ENCODE measurements around the gene FGF12.
A peak's percentile ranks its signal among the peaks of the same experiment; 100 is the strongest.

Gene FGF12

DNA sequence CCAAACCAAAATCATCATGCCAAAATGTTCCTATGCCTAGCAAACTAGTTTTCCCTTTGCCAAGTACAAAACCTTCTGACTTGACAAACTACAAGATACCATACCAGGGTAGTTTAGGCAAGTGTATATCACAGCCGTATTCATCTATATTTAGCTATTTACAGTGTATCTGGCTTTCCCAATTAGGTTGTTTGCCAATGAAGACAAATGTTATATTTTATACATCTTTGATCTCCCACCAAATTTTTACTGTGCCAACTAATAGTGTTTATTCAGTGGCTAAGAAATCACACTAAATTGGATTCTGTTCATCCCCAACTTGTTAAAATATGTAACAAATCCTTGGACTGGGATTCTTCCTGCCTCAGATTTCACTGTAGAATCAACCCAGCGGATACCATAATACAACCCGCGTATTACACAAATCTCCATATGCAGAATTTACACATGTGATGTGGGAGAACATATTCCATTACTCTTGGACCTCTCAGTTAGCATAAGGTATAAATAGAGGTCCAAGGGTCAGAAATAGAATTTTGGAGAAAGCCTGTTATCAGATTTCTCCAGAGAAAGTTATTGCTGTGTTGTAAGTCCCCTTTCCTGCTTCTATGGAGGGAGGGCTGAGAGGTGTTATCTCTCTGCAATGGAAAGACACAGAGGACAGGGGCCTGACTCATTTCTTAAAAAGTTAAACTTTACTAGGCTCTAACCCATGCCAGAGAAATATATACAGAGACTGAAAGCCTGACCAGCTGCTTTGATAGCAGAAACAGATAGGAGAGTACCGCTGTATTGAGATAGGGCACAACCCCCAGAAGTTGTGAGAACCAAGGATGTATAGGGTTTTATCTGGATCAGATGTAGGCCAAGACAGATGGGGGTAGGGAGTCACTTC is 467.0 kb downstream of the FGF12 start:
- DNase-seq (ENCODE audit: low spot score), result no peak

DNA sequence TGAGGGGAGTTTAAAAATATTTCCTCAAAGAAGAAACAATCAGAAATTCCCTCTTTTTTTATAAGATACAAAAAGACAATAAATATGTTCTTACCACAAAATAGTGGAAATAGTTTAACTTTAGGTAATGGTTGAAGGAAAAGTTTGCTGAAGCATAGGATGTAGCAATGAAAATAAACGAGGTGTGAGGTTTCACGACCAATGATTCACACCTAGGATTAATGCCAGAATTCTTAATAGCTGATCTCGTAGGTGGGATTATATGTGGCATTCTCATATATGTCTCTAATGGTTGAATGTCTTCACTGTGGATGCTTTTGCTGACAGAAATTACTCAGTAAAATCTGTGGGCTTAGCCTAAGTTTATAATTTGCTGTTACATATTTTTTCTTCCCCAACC is 467.7 kb downstream of the FGF12 start:
- no peak for DNase-seq (ENCODE audit: low spot score)

DNA sequence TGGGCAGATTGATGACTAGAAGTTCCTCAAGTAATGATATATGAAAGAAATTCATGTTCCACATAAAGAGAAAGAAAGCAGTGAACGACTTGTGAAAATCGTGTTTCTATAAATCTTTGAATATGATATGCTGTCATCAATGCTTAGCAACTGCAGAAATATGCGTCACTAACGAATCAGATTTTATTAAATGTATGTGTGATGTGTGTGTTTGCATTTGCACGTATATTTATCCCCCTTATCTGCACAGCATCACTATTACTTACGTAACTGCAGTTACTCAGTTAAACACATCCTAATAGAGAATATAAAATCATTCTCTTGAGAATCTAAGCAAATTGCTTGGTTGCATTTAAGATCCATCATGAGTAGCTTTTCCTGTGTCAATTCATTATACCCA is 468.6 kb downstream of the FGF12 start:
- no peak for DNase-seq (ENCODE audit: low spot score)

DNA sequence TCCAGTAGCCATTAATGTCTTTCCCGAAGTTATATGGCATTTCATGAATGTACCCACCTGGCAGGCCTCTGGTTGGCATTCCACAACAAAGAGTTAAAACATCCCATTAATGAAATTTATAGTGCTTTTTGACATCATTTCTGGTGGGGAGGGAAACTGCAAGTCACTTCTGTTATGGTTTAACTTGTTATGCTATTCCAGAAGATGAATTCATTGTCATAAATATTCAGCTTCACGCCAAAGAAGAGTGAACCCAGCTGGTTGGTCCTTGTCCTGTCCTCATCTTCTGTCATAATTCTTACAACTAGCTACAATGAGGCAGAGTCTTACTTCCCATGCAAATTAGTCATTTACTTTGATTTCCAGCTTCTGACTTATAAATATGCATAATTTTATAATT is 471.5 kb downstream of the FGF12 start:
- DNase-seq (ENCODE audit: low spot score), result no peak

DNA sequence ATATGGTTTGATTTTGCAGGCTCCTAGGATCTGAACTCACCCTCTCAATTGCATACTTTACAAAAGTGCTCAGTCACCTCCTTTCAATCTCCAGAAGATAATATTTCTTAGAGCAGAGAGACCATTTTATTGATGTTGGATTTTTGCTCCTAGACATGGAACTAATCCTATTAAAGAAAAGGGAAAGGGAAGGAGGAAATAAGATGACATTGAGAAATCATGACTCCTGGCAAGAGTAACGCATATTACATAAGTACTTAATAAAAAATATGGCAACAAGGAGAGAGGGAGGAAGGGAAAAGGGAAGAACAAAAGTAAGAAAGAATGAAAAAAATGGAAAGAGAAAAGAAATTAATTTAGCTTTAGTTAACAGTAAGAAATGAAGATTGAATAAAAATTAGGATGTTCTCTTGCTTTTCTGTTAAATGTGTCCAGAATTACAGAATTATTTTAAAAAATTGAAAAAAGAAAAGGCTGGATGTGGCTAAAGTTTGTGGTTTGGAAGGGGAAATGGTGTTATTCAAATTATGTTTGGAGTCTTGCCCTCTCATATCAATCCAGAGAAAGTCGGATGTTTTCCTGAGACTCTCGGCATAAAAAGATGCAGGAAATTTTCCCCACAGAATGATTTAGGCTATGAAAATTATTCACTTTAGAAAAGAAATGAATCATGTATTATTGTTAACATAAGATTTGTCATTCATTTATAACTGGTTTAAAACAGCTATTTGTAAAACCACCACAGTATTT is 474.0 kb downstream of the FGF12 start:
- no peak for DNase-seq (ENCODE audit: low spot score)

DNA sequence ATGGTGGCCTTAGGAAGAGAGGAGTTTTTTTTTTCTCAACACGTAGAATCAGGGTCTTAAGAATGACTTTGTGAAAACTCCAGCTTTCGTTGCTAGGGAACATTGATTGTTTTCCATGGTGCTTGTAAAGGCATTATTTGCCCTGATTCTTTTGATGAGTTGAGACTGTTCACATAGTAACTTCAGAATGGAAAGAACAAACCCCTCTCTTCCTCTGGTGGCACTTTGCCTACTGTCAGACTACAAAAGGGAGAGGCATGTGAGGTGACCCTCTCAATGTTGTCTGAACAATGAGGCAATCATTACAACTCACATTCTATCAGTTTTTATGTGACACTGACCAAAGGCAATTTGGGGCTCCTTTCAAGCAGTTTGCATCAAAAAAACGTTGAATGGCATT is 477.8 kb downstream of the FGF12 start:
- no peak for DNase-seq (ENCODE audit: low spot score)

DNA sequence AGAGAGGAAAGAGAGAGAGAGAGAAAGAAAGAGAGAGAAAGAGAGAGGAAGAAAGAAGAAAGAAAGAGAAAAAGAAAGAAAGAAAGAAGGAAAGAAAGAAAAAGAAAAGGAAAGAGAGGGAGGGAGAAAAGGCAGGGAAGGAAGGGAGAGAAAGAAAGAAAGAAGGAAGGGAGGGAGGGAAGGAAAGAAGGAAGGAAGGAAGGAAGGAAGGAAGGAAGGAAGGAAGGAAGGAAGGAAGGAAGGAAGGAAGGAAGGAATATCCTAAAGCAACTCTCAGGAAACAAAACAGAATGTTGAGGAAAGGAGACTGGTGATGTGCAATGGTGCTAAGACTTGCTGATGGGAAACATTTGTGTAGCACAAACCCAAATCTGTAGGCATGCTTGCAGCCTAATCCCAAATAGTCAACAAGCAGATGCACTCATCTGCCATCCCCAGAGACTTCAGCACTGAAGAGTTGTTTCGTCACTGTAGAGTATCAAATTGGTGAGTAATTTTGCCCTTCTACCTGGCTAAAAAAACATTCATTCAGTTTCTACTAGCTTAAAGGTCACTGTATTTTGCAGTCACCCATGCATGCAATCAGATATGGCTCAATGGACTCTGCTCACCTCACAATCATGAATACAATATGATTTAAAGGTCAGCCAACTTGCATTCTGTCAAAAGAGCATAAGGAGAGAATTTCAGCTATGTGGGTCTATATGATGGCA is 480.3 kb downstream of the FGF12 start:
- DNase-seq (ENCODE audit: low spot score), result no peak

DNA sequence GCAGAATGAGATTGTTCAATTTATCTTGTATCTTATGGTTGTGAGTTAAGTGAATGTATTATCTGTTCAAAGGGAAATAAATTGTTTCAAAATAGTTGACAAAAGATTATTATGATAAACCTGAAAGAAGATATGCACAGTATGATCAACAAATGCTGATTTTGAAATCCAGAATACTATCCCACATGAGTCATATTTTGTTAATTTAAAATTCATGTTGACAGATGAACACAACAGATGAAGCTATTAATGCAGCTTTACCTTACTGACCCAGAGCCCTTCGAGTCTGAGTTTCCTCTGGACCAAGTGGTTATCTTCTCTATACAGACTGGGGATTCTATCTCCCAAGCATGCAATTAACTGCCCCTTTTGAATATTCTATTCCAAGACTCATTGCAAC is 482.8 kb downstream of the FGF12 start:
- no peak for DNase-seq (ENCODE audit: low spot score)

DNA sequence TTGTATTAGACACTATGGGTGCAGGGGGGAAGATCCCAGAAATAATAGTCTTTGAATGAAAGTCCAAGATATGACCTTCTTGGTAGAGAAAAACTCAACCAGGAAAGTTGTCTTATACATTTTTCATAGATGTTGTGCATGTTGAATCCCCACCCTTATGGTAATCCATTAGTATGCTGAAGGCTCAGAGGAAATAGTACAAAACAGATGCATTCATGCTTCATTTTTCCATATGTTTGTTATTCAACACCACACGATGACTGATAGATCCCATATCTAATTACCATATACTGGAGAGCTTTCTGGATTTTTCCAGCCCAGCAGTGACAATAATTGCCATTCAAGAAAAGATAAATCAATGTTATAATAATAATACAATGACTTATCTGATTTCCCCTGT is 487.4 kb downstream of the FGF12 start:
- DNase-seq (ENCODE audit: low spot score), result no peak

DNA sequence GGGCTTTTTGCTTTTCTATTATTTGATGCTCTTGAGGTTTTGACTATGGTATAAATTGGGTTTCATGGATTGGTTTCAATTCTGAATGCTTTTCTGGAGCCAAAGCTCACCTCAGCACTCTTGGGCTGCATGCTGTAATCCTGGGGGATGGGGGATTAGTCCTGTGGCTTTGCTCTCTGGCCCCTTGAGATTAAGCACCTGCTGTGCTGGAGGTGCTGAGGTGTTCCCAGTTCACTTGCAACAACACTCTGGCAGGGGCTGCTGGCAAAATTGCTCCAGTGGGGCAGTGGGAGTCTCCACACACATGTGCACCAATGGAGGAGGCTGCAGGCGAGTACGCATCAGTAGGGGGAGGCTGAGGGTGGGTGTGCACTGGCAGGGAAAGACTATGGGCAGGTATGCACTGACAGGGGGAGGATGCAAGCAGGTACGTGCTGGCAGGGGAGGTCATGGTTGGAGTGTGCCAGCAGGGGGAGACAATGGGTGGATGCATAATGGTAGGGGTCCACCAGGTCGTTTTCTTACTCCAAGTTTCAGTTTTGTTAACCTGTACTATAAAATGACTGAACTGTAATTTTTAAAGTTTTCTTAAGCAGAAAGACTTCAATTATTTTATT is 489.2 kb downstream of the FGF12 start:
- peak; percentile 2 for DNase-seq (ENCODE audit: low spot score)

DNA sequence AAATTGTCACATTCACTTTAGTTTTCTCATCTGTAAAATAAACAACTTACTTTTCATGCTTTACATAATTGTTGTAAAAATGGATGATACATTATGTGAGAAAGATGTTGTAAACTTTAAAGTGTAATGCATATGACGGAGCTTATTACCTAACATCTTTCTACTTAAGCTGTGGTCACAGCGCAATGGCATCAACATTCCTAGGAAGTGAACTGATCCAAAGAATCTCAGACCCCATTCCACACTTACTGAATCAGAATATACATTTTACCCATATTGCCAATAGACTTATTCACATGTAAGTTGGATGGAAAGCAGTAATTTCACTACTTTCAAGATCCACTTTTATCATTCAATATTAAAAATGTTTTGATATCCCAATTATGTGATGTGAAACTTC is 497.5 kb downstream of the FGF12 start:
- DNase-seq (ENCODE audit: low spot score), result no peak

DNA sequence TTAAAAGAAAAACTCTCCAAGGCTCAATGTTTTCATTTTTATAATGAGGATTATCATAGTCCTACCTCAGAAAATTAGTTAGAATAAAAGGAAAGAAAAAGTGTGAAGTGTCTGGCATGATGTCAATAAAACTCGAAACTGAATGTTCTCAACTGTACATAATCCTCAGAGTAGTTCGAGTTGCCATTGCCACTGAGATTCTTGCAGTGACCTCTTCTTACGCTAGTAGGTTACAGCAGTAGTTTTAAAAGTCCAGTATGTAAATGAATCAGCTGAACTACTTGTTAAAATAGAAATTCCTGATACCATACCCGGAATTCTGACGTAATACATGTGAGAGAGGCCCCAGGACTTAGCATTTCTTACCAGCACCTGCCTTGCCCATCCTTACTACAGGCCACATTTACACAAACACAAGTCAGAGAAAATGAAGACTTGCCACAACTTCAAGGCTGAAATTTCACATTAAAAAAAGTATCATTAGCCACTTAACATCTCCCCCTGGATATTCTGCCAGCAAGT is 502.6 kb downstream of the FGF12 start:
- DNase-seq (ENCODE audit: low spot score), result no peak

DNA sequence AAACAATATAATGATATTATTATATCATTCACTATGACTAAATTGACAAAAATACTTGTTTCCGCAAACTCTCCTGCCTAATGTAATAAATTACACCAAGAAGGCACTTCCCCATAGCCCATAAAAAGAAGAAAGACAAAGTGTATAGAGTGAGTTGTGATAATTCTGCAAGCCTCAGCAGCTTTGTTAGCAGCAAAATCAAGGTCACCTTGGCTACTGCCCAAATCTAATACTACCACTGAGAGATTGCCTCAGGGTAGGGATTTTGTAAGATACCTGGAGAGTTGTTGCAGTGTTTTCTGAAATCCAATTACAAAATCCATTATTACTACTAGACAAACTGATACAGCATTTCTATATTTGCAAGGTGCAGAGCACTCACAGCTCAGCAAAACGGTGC is 503.5 kb downstream of the FGF12 start:
- DNase-seq (ENCODE audit: low spot score), result no peak

DNA sequence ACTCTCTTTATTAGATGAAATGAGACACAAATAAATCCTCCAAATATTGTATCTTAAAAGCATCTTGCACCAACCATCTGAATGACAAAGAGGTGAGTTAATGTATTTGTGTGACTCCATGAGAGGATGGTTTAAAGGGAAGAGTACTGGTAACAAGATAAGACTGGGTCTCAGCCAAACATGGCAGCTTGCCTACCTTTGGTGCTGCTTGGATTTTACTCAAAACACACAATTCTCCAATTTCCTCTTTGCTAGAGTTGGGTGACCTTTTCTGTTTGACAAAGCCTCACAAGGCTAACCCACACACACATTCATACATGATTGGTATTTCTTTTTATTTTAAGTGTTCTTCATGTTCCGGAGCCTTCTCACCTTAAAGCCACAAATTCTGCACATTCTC is 506.4 kb downstream of the FGF12 start:
- no peak for DNase-seq (ENCODE audit: low spot score)

DNA sequence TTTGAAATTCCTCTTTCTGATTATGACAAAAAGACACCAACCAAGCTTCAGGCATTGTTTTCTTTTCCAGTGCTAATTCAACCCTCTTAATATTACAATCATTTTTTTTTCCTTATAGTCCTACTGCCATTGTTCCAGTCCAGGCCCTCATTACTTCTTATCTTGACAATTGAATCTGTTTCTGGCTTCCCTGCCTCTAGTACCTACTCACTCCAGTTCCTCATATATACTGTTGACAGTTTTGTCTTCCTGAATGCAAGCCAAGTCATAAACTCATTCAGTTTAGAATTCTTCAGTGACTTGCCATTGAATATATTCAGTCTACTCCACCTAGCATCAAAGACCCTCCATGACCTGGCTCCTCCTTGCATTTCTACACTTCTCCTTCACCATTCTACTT is 507.4 kb downstream of the FGF12 start:
- no peak for DNase-seq (ENCODE audit: low spot score)

DNA sequence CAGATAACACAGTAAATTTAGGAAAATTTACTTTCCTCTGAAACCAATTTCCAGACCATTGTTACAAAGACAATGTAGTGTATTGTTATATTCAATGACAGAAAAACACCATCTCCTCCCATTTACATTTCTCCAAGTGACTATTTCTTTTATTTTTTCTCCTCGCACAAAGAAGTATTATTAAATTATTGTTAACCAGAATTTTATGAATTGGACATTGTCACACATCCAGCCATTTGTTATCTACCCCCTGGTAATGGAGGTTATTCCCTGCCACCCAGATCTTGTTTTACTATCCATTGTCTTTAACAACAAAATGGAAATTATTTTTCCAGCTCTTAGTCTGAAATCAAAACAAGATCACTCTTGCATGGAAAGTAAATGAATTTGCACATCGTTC is 511.3 kb downstream of the FGF12 start:
- DNase-seq (ENCODE audit: low spot score), result no peak

DNA sequence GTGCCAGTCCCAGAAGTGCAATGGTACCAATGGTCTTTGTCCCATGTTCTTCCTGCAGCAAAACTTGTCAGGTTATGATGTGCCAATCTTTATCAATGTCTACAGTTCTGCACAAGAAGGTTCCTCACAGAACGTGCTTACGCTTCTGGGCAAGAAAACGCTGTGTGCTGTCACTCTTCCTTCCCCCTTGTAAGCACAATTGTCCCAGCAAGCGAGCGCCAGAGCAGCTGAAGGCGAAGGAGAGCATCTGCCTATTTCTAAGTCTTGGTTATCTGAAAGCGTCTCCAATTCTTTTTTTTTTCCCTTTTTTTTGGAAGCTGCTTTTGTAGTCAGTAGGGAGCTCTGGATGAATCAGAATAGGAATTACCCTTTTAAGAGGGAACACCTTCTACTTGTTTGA is 514.4 kb downstream of the FGF12 start:
- DNase-seq (ENCODE audit: low spot score), result no peak

DNA sequence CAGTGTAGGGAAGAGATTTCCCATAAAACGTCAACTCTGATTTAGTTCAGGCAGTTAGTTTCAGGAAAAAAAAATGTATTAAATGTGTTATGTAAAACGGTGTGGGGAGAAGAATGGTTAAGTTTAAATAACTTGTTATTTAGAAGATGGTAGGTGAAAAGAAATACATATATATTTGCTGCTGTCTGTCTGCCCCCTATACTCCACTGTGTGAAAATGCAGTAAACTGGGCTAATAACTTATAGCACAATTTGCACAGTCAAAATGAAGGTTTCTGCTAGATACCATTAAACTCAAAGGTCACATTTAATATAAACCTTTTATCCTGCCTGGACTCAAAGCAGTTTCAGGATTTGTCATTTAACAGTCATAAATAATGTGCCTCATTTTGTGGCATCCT is 515.0 kb downstream of the FGF12 start:
- DNase-seq (ENCODE audit: low spot score), result no peak

DNA sequence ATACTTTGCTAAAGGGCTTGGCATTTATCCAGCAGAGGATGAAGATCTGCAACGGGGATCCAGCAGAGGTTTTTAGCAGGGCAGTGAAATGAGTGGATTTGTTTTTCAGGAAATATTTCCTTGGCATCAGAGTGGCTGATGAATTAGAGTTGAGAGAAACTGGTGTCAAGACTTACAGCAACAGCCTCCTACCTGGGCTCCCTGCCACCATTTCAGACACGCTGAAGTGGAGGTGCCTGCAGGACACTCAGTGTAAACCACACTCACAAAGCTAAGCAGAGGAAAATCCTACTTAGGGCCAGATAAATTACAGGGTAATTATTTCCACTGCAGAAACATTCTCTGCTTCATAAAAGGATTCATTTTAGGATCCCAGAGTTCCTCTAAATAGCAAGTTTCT is 519.7 kb downstream of the FGF12 start:
- DNase-seq (ENCODE audit: low spot score), result no peak

DNA sequence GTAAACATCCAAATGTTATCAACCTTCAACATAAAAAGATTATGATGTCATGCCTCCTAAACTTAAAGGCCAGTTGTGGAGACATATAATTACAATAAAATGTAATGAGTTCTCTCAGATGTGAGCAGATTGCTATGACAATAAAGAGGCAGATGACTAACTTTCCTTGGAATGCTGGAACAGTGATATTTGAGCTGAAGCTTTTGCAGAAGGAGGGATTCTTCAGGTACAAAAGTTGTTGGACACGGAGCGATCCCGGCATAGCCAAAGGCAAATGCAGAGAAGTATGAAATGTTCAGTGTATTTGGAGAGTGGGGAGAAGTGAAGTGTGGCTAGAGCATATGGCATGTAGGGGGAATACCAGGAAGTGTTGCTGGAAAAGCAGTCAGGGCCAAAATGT is 520.1 kb downstream of the FGF12 start:
- no peak for DNase-seq (ENCODE audit: low spot score)

DNA sequence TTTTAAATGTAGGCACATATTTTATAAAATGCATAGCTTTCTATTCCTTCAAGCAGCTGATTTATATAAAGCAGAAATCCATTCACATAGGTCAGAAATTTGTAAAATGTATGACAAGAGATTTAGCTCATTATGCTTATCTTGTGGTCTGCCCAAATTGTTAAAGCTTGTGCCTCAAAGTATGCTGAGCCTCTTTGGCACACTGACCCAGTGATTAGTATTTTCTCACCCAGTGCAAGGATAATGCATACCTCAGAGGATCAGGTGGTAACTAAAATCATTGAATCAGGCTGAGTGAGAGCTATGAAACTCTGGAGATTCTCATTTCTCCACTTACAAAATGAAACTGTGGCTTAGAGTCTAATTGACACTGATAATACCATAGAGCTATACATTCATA is 533.3 kb downstream of the FGF12 start:
- DNase-seq (ENCODE audit: low spot score), result no peak

DNA sequence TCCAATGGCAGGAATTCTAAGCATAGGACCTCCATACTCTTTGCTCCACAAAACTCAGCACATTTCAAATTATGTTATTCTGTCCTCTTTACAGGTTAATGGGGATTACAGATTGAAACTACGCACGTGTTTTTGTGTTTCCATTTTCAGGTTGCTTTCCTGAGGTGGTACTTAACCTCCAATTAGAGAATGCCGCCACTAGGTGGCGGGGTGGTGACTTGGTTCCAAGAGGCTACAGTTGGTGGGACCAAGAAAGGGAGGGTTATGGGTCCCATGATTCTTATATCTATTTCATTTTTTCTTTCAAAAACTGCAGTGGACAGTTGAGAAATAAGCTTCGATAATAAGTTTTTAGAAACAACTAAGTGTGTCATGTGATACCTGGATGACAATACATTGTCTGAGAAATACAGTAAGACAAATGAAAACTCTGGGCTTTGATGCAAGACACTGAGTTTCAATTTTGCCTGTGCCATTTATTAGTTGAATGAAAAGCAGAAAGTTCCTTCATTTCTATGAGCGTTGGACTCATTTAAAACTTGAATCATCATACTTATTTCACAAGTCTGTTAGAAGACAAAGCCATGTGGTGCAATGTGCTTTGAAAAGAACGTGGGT is 539.0 kb downstream of the FGF12 start:
- peak; percentile 50 for DNase-seq (ENCODE audit: low spot score)
